GM21390 (cell line): ENCODE measurements around the gene DLK2.
"Not testable (repeated sequence)": the region's sequence is repeated elsewhere in the genome, so short reads cannot be mapped to it uniquely, and the experiment has no call there.

Experiments used
- ATAC-seq: cut with Tn5 transposase; IDR thresholded peaks from one replicate; pipeline ENCODE4 v1.9.1; 2021; ENCODE audit not compliant: unreplicated experiment

Gene DLK2

DNA sequence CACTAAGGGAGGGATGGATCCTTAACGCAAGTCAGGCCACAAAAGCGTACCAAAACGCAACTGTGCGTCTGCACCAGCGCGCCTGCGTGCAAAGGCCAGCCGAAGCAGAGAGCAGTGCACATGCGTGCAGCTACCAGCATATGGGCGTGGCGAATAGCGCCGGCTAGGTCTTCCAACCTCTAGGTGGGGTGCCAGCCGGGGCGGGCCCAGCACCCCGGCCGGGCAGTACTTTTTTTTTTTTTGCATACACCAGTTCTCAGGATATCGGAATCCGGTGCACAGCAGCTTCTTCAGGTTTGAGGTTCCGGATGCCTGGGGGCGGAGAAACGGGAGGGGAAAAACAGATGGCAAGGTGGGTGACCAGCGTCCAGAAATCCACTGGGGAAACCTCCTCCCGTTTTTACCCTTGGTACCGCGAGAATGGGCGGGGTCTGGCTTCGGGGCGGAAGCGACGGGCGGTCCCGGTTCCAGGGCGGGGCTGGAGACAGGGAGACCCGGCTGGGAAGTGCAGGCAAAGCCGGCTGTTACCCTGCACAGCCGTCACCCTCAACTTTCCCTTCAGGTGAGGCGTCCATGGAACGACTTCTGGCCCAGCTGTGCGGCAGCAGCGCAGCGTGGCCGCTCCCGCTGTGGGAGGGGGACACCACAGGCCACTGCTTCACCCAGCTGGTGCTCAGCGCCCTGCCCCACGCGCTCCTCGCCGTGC is 27.8 kb downstream of the DLK2 start, which contains the start of gene ABCC10:
Gene ABCC10, plus strand, starts transcription at position 136 of the 706 bp plus-strand sequence. Its CDS starts 438 bp downstream, at position 574.
- peak; percentile 93 for ATAC-seq

DNA sequence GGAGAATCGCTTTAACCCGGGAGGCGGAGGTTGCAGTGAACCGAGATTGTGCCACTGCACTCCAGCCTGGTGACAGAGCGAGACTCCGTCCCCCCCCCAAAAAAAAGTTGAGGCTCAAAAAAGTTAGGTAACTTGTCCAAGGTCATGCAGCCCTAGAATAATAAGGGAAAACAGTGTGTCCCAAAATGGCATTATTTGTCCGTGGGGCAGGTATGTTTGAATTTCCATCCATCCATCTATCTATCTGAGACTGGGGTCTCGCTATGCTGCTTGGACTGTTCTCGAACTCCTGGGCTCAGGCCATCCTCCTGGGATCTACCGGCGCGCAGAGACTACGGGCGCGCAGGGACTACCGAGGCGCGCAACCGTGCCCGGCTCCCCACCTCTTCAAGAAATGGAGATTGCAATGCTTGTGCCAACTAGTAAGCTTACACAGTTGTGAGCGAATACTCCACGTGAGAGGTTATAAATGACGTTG is 28.4 kb downstream of the DLK2 start:
- ATAC-seq, result no peak

DNA sequence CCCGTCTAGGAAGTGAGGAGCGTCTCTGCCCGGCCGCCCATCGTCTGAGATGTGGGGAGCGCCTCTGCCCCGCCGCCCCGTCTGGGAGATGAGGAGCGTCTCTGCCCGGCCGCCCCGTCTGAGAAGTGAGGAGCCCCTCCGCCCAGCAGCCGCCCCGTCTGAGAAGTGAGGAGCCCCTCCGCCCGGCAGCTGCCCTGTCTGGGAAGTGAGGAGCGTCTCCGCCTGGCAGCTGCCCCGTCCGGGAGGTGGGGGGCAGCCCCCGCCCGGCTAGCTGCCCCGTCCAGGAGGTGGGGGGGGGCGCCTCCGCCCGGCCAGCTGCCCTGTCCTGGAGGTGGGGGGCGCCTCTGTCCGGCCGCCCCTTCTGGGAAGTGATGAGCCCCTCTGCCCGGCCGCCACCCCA is 30.3 kb downstream of the DLK2 start:
- ATAC-seq, result not testable (repeated sequence)

DNA sequence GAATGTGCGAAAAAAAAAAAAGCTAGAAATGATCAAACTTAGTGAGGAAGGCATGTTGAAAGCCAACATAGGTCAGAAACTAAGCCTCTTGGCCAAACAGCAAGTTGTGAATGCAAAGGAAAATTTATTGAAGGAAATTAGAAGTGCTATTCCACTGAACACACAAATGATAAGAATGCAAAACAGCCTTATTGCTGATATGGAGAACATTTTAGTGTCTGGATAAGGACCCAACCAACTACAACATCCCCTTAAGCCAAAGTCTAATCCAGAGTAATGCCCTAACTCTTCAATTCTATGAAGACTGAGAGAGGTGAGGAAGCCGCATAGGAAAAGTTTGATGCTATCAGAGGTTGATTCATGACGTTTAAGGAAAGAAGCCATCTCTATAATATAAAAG is 33.5 kb downstream of the DLK2 start:
- ATAC-seq, result no peak

DNA sequence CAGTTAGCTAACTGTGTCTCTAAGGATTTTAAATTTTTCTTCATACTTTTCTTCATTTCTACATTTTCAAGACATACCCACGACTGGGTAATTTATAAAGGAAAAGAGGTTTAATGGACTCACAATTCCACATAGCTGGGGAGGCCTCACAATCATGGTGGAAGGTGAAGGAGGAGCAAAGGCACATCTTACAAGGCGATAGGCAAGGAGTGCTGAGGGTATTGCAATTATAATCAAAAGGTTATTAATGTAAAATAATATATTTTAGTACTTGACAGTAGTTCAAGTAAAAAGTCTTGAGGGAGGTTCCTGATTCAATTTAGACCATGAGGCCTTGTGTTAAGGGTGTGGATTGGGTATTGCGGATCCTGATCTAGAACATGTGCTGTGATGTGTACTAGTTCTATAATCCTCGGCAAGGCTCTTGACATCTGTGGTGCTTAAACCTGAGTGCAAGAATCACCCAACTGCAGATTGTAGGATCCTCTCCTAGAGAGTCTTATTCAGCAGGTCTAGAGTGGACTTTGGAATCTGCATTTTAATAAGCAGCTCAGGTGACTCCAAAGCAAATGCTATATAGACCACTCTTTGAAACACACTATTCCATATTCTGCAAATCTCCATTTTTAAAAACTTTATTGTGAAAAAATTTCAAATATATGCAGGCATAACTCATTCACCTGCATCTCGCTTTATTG is 35.2 kb downstream of the DLK2 start:
- ATAC-seq, result no peak

DNA sequence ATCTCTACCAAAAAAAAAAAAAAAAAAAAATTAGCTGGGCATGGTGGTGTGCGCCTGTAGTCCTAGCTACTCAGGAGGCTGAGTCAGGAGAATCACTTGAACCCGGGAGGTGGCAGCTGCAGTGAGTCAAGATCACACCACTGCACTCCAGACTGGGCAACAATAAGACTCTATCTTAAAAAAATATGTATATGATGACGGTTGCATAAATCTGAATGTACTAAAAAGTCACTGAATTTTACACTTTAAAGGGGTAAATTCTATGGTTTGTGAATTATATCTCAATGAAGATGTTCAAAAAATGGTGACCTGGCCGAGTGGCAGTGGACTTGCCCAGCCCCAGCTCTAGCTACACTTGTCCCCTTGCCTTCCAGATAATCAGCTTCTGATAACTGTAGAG is 38.4 kb downstream of the DLK2 start:
- no peak for ATAC-seq

DNA sequence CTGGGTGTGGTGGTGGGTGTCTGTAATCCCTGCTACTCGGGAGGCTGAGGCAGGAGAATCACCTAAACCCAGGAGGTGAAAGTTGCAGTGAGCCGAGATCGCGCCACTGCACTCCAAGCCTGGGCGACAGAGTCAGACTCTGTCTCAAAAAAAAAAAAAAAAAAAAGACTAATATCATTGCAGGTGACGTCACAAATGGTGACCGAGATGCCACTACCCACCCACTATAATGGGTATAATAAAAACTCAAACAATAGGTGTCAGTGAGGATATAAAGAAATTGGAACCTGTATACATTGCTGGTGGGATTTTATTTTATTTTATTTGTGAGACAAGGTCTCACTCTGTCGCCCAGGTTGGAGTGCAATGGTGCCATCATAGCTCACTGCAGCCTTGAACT is 40.1 kb downstream of the DLK2 start:
- ATAC-seq, result not testable (repeated sequence)

DNA sequence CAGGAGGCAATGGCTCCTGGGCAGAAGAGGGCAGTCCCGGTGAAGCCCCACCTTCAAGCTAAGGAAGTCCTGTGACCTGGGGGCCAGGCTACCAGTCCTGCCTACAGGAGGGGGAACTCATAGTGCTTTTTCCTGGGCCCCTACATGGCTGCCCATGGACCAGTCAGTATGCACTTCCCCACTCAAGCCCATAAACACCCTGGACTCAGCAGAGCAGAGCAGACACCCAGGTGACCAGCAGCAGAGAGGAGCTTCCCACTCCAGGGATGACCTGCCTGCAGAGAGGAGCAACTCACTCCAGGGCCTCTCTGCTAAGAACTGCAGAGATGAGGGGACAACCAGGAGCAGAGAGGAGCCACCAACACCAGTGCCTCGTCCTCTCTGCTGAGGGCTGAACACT is 42.3 kb downstream of the DLK2 start:
- ATAC-seq, result no peak

DNA sequence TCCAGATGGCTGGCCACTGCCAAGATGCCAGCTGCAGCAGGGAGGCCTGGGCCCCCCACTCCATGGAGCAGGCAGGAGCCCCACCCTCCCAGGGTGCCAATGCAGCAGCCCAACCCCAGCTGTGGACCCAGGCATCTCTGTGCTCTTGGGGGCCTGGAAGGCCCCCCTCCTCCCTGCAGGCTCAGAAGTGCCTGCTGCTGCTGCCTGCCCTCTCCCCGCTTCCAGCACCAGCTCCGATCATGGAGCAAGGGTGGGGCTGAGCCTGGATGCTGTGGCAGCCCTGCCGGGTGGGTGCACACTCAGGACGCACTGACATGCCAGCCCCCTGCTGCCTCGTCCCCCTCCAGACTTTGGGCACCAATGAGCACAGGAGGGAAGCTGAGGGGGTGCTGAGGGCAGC is 42.8 kb downstream of the DLK2 start:
- ATAC-seq, result no peak

DNA sequence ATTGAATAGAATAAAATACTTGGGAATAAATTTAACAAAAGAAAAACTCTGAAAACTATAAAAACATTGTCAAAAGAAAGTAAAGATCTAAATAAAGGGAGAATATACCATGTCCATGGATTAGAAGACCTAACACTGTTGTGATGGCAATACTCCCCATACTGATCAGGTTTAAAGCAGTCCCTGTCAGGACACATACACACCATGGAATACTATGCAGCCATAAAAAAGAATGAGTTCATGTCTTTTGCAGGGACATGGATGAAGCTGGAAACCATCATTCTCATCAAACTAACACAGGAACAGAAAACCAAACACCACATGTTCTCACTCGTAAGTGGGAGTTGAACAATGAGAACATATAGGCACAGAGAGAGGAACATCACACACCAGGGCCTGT is 44.6 kb downstream of the DLK2 start:
- ATAC-seq, result not testable (repeated sequence)

DNA sequence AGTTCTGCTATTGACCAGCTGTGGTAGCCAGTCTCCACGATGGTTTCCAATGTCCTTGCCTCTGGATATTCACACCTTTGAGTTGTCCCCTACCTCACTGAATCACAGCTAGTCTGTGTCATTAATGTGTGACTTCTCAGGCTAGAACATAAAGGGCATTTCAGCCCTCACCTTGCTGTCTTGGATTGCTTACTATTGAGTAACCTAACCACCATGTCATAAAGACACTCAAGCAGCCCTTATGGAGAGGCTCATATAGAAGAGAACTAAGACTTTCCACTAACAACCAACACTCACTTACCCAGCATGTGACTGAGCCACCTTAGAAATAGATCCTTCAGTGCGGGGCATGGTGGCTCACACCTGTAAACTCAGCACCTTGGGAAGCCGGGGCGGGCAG is 47.1 kb downstream of the DLK2 start:
- no peak for ATAC-seq

DNA sequence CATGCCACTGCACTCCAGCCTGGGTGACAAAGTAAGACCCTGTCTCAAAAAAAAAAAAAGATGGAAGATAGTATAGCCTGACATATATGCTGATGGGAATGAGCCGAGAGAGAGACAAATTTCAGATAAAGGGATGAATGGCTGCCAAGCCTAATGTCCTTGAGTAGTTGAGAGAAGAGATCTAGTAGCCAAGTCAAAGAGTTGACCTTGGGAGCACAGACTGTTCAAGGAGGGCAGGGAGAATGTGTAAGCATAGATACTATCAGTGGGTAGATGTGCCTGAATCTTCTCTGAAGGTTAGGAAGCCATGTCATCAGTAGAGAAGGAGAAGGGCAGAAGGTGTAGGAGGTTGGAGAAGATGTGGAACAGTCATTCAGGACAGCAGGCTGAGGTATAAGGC is 48.1 kb downstream of the DLK2 start:
- ATAC-seq, result no peak

DNA sequence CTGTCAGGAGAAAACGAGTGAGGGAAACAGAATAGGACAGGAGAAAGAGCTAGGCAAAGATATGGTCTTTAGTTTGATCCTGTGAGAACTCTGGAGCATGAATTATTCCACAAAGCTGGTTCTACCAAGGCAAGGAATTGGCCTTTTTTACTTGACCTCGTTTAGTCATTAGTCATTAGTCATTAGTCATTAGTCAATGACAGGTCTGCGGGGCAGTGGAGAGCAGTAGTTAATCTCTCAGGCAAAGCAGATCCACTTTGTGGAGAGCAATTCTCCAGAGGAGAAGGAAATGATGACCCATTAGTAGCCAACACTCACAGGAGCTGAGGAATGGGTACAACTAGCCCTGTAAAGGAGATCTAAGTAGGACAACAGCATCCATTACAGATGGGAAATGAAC is 50.0 kb downstream of the DLK2 start:
- ATAC-seq, result no peak

DNA sequence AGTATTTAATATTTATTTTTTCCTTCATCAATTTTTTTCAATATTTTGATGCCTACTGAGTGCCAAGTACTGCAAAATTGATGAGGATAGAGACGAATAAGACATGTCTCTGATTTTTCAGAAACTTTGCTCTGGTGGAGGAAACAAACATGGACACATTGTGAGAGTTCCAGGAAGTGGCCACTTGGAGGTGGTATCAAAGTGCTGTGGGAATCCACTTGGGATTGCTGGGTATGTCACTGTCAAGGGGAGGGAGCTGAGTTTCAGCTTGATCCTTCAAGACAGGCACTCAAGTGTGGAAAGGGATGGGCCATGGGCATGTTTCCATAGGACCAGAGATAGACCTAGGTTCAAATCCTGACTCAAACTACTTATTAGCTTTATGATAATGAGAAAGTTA is 52.5 kb downstream of the DLK2 start:
- ATAC-seq, result no peak

DNA sequence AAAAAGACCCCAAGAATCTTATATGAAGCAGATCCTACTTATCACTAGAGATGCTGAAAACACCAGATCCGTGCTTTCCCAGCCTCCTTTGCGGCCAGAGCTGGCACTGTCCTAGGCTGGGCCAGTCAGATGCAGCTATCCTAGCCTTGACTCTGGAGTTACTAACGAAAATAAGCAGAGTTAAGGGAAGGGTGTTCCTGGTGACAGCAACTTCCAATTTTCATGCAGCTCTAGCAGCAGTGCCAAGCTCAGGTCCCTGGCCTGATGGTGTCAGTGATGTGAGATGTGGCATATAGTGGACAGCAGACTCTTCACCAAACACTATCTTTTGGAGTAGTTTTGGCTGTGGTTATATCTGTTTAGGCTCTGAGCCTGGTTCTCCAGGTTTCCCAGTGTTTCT is 53.6 kb downstream of the DLK2 start:
- ATAC-seq, result no peak
